Measurements from ENCODE around the gene SIRPB2. TPM values are rescaled to one million over a fixed set of nuclear protein-coding genes. Genes with fewer than 3 reads are reported as not detected.

Gene SIRPB2
- total and polyA plus RNA-seq, 10 of the 15 experiments (the other 5 are each of a cell fraction or from before 2014, with no cell fraction given), result not detected

DNA sequence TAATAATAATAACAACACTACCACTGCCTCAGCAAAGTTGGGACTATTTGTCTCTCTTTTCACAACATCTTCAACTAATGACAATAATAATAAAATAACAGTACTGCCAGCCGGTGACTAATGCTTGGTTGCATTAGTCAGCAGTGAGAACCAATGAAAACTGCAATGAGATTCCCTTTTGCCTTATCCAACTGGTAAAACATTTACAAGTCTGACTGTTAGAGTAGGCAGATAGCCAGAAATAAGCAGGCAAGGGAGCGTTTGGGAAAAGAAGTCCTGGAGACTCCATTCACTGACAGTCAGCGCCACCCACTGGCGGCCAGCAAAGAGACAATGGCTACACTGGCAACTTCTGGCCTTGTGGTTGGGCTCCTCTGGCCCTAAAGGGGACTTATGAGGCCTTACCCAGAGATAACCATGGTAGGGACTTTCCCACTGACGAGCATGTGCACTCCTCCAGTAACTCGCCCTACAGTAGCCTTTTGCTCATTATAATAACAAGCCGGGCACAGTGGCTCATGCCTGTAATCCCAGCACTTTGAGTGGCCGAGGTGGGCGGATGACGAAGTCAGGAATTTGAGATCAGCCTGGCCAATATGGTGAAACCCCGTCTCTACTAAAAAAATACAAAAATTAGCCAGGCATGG is 21.2 kb downstream of the SIRPB2 start (continued):
- TF ChIP-seq, protein P1, sequence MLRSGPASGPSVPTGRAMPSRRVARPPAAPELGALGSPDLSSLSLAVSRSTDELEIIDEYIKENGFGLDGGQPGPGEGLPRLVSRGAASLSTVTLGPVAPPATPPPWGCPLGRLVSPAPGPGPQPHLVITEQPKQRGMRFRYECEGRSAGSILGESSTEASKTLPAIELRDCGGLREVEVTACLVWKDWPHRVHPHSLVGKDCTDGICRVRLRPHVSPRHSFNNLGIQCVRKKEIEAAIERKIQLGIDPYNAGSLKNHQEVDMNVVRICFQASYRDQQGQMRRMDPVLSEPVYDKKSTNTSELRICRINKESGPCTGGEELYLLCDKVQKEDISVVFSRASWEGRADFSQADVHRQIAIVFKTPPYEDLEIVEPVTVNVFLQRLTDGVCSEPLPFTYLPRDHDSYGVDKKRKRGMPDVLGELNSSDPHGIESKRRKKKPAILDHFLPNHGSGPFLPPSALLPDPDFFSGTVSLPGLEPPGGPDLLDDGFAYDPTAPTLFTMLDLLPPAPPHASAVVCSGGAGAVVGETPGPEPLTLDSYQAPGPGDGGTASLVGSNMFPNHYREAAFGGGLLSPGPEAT (IDR thresholded peaks at IDR 0.05; ENCODE audit: low read depth), result 0 out of 2 replicates have a peak, but pooled peaks have one; percentile 34
- TF ChIP-seq SMC3 (IDR thresholded peaks at IDR 0.05; ENCODE audit: borderline replicate concordance, low read length), result peak; percentile 33; the same call in 1 of the 2 replicates
- TF ChIP-seq, protein P2, sequence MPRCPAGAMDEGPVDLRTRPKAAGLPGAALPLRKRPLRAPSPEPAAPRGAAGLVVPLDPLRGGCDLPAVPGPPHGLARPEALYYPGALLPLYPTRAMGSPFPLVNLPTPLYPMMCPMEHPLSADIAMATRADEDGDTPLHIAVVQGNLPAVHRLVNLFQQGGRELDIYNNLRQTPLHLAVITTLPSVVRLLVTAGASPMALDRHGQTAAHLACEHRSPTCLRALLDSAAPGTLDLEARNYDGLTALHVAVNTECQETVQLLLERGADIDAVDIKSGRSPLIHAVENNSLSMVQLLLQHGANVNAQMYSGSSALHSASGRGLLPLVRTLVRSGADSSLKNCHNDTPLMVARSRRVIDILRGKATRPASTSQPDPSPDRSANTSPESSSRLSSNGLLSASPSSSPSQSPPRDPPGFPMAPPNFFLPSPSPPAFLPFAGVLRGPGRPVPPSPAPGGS (IDR thresholded peaks at IDR 0.05; ENCODE audit: borderline replicate concordance, insufficient read depth, low read depth, low read length, poor library complexity, severe bottlenecking), result no peak
- TF ChIP-seq CHD4 (IDR thresholded peaks at IDR 0.05), result no peak
- TF ChIP-seq, protein P3, sequence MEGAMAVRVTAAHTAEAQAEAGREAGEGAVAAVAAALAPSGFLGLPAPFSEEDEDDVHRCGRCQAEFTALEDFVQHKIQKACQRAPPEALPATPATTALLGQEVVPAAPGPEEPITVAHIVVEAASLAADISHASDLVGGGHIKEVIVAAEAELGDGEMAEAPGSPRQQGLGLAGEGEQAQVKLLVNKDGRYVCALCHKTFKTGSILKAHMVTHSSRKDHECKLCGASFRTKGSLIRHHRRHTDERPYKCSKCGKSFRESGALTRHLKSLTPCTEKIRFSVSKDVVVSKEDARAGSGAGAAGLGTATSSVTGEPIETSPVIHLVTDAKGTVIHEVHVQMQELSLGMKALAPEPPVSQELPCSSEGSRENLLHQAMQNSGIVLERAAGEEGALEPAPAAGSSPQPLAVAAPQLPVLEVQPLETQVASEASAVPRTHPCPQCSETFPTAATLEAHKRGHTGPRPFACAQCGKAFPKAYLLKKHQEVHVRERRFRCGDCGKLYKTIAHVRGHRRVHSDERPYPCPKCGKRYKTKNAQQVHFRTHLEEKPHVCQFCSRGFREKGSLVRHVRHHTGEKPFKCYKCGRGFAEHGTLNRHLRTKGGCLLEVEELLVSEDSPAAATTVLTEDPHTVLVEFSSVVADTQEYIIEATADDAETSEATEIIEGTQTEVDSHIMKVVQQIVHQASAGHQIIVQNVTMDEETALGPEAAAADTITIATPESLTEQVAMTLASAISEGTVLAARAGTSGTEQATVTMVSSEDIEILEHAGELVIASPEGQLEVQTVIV (IDR thresholded peaks at IDR 0.05; ENCODE audit: borderline replicate concordance, partially characterized antibody), result no peak
- no peak for TF ChIP-seq SIN3A (IDR thresholded peaks at IDR 0.05; ENCODE audit: low read depth, low read length)
- peak; percentile 70 for TF ChIP-seq RUNX3 (IDR thresholded peaks at IDR 0.05; ENCODE audit: low read length)
- peak in 1 of 2 experiments; percentile 28; a peak in 1 of 4 replicates for TF ChIP-seq IKZF2 (IDR thresholded peaks at IDR 0.05)
- 0 out of 2 replicates have a peak, but pooled peaks have one; percentile 13 for TF ChIP-seq TCF12 (IDR thresholded peaks at IDR 0.05; ENCODE audit: low read depth, low read length)
- TF ChIP-seq DPF2 (IDR thresholded peaks at IDR 0.05), result no peak
- peak; percentile 78 for TF ChIP-seq YY1 (IDR thresholded peaks at IDR 0.05; ENCODE audit: low read depth, low read length)
- no peak for TF ChIP-seq RFX5 (IDR thresholded peaks at IDR 0.05; ENCODE audit: low read depth, low read length)
- TF ChIP-seq RAD51 (IDR thresholded peaks at IDR 0.05), result no peak
- no peak for TF ChIP-seq SIX5 (IDR thresholded peaks at IDR 0.05; ENCODE audit: low read depth, low read length, severe bottlenecking)

All from GM12878 (cell line).